Caco-2 (cell line): ENCODE results near the gene SIRPA. TPM values are rescaled to one million over a fixed set of nuclear protein-coding genes. Genes with fewer than 3 reads are reported as not detected.

Source experiments
- BruUV-seq: library from RNA; stranded (reverse); fragments of 400-500 nt; replicated peaks from 2 replicates; lab custom pipeline; 2021; lab: Mats Ljungman, UMichigan
- CTCF ChIA-PET: fragments of 300-600 bp; sonication (Branson Sonifier 250); formaldehyde crosslinking; loops from one replicate; lab custom pipeline; 2022; ENCODE audit warnings: antibody characterized with exemption; lab: Charles Lee
- POLR2A ChIA-PET: fragments of 300-600 bp; sonication (Branson Sonifier 250); formaldehyde crosslinking; loops from one replicate; lab custom pipeline; 2022; ENCODE audit warnings: antibody characterized with exemption; lab: Charles Lee
- DNase-seq, 2 experiments: peaks; one replicate each; pipeline versions ENCODE4 v3.0.0 to v3.0.0-alpha.2; 2020 to 2022
- H3K27me3 ChIP-seq: replicated peaks from 2 replicates; pipeline ENCODE4 v1.6.0; 2011; ENCODE audit warnings: low read length; ENCODE audit not compliant: control insufficient read depth, insufficient read depth
- H3K36me3 ChIP-seq: 2 replicates; pipeline ENCODE4 v1.5.1; 2011; ENCODE audit warnings: low read length; ENCODE audit not compliant: control insufficient read depth, insufficient read depth
- H3K4me1 ChIP-seq: fragments of 250-450 bp; sonication (Bioruptor Pico); 2 replicates; pipeline ENCODE4 v1.5.1; 2020; ENCODE audit warnings: mild to moderate bottlenecking
- H3K4me3 ChIP-seq: 2 replicates; pipeline ENCODE4 v1.5.1; 2011; ENCODE audit warnings: low read depth, mild to moderate bottlenecking, control low read depth, low read length
- H3K9me3 ChIP-seq: fragments of 250-450 bp; sonication (Bioruptor Pico); 2 replicates; pipeline ENCODE4 v1.5.1; 2020; ENCODE audit warnings: mild to moderate bottlenecking, moderate library complexity
- H3K27ac Mint-ChIP-seq: one replicate; pipeline ENCODE4 v1.8.0; 2022; ENCODE audit warnings: mixed read lengths; ENCODE audit not compliant: unreplicated experiment
- H3K27me3 Mint-ChIP-seq: one replicate; pipeline ENCODE4 v1.8.0; 2022; ENCODE audit warnings: mixed read lengths; ENCODE audit not compliant: insufficient read depth, unreplicated experiment
- H3K36me3 Mint-ChIP-seq: one replicate; pipeline ENCODE4 v1.8.0; 2022; ENCODE audit warnings: mild to moderate bottlenecking, mixed read lengths; ENCODE audit not compliant: insufficient read depth, unreplicated experiment
- H3K4me1 Mint-ChIP-seq: one replicate; pipeline ENCODE4 v1.8.0; 2022; ENCODE audit warnings: low read depth, mixed read lengths; ENCODE audit not compliant: unreplicated experiment
- H3K4me3 Mint-ChIP-seq: one replicate; pipeline ENCODE4 v1.8.0; 2022; ENCODE audit warnings: mild to moderate bottlenecking, moderate library complexity, mixed read lengths; ENCODE audit not compliant: unreplicated experiment
- H3K9me3 Mint-ChIP-seq: one replicate; pipeline ENCODE4 v1.8.0; 2022; ENCODE audit warnings: mixed read lengths; ENCODE audit not compliant: unreplicated experiment
- CTCF ChIP-seq, 2 experiments: fragments of 200-600 bp in 1 of 2; IDR thresholded peaks; 1 replicate in 1 of 2; 2 replicates in 1 of 2; pipeline versions ENCODE4 v1.5.1 to v1.8.0; 2011 to 2022; ENCODE audit warnings: antibody characterized with exemption in 1 of 2, control low read depth in 1 of 2, inconsistent platforms in 1 of 2, low read depth in 1 of 2, low read length in 1 of 2, mild to moderate bottlenecking in 1 of 2, moderate library complexity in 1 of 2; ENCODE audit not compliant: insufficient read depth in 1 of 2, severe bottlenecking in 1 of 2, unreplicated experiment in 1 of 2
- intact Hi-C: fragments of 100-400 bp; cut with micrococcal nuclease; formaldehyde crosslinking; loops from one replicate; pipeline ENCODE4 v1.10.0; 2022; ENCODE audit not compliant: unreplicated experiment
- total RNA-seq: library from RNA; stranded (reverse); gene quantifications from 2 replicates; pipeline ENCODE4 v1.2.3, GENCODE V29; 2022

Gene SIRPA
- total RNA-seq, 1 experiment from 2014 or later, result 33.3 TPM

GRCh38 chr20:1892119-1892385 is 3.2 kb upstream of the SIRPA start:
- Mint-ChIP-seq H3K27me3 (no peaks in the 10 kb centered on the region), H3K9me3 (no peaks in the 10 kb centered on the region), H3K4me1 (peaks cover 47% of the 10 kb centered on the region), H3K36me3 (peaks cover 7% of the 10 kb centered on the region), H3K4me3 (no peak overlapping the region), H3K27ac (no peak overlapping the region)
- no peaks in the 10 kb centered on the region for H3K36me3 ChIP-seq
- peaks cover 34% of the 10 kb centered on the region for H3K4me1 ChIP-seq
- intact Hi-C loops, result loop anchor here (10.0 kb wide), 1 partner anchor 223 kb away; no protein-coding TSS in a partner anchor
- H3K9me3 ChIP-seq, result no peaks in the 10 kb centered on the region
- POLR2A ChIA-PET, result no interaction called here
- H3K27me3 ChIP-seq, result no peaks in the 10 kb centered on the region
- BruUV-seq, result no TSS peak
- CTCF ChIA-PET, result no interaction called here
- no peak overlapping the region for H3K4me3 ChIP-seq
- DNase-seq, result no peak
- no peak for TF ChIP-seq CTCF (IDR thresholded peaks at IDR 0.05; ENCODE audit: insufficient read depth in 1 of 2, low read depth in 1 of 2, low read length in 1 of 2, severe bottlenecking in 1 of 2, unreplicated experiment in 1 of 2)

- H3K4me1 ChIP-seq, result peaks cover 38% of the 10 kb centered on the region
- Mint-ChIP-seq H3K9me3 (no peaks in the 10 kb centered on the region), H3K4me1 (peaks cover 44% of the 10 kb centered on the region), H3K4me3 (peak overlapping the region; percentile 84), H3K27me3 (no peaks in the 10 kb centered on the region), H3K36me3 (no peaks in the 10 kb centered on the region), H3K27ac (peak overlapping the region; percentile 57)
- ChIA-PET POLR2A (no interaction called here), CTCF (interaction anchor here (0.6 to 1.1 kb wide), 3 partner anchors 92 to 662 kb away, joined by 3 to 4 read pairs (median 3); no protein-coding TSS in a partner anchor)
- no peak for DNase-seq
- no peaks in the 10 kb centered on the region for H3K9me3 ChIP-seq
- H3K36me3 ChIP-seq, result no peaks in the 10 kb centered on the region
- intact Hi-C loops, result loop anchor here (10.0 kb wide), 1 partner anchor 221 kb away; no protein-coding TSS in a partner anchor
- no peaks in the 10 kb centered on the region for H3K27me3 ChIP-seq
- H3K4me3 ChIP-seq, result peak overlapping the region; percentile 66
- BruUV-seq, result no TSS peak
- no peak for TF ChIP-seq CTCF (IDR thresholded peaks at IDR 0.05; ENCODE audit: insufficient read depth in 1 of 2, low read depth in 1 of 2, low read length in 1 of 2, severe bottlenecking in 1 of 2, unreplicated experiment in 1 of 2)
Observed at GRCh38 chr20:1893721-1894470, 1.3 kb upstream of the SIRPA start.

GRCh38 chr20:1894471-1894950 is 696 bp upstream of the SIRPA start:
- TF ChIP-seq CTCF (IDR thresholded peaks at IDR 0.05; ENCODE audit: insufficient read depth in 1 of 2, low read depth in 1 of 2, low read length in 1 of 2, severe bottlenecking in 1 of 2, unreplicated experiment in 1 of 2), result no peak
- Histone ChIP-seq H3K27me3 (no peaks in the 10 kb centered on the region), H3K36me3 (no peaks in the 10 kb centered on the region), H3K9me3 (no peaks in the 10 kb centered on the region), H3K4me1 (peaks cover 38% of the 10 kb centered on the region), H3K4me3 (peak overlapping the region; percentile 66)
- no peaks in the 10 kb centered on the region for H3K36me3 Mint-ChIP-seq
- no peaks in the 10 kb centered on the region for H3K27me3 Mint-ChIP-seq
- H3K4me1 Mint-ChIP-seq, result peaks cover 44% of the 10 kb centered on the region
- BruUV-seq, result no TSS peak
- CTCF ChIA-PET, result interaction anchor here (0.6 to 1.1 kb wide), 3 partner anchors 93 to 662 kb away, joined by 3 to 4 read pairs (median 3); no protein-coding TSS in a partner anchor
- POLR2A ChIA-PET, result no interaction called here
- intact Hi-C loops, result loop anchor here (10.0 kb wide), 1 partner anchor 220 kb away; no protein-coding TSS in a partner anchor
- H3K27ac Mint-ChIP-seq, result peak overlapping the region; percentile 84
- no peaks in the 10 kb centered on the region for H3K9me3 Mint-ChIP-seq
- H3K4me3 Mint-ChIP-seq, result peak overlapping the region; percentile 84
- peak; percentile 77 to 83 for DNase-seq
